Ishikawa (cell line): ENCODE data around the gene DNAJA3.

ENCODE experiments used
- EGR1 ChIP-seq: IDR thresholded peaks from 2 replicates; pipeline ENCODE4 v1.6.1; 2012
- EP300 ChIP-seq: IDR thresholded peaks from 2 replicates; pipeline ENCODE4 v1.6.1; 2012; ENCODE audit warnings: borderline replicate concordance
- TF ChIP-seq, protein P1 (sequence below): IDR thresholded peaks from 2 replicates; pipeline ENCODE4 v1.6.1; 2012
- TF ChIP-seq, protein P2 (sequence below): IDR thresholded peaks from 2 replicates; pipeline ENCODE4 v1.6.1; 2012

DNA sequence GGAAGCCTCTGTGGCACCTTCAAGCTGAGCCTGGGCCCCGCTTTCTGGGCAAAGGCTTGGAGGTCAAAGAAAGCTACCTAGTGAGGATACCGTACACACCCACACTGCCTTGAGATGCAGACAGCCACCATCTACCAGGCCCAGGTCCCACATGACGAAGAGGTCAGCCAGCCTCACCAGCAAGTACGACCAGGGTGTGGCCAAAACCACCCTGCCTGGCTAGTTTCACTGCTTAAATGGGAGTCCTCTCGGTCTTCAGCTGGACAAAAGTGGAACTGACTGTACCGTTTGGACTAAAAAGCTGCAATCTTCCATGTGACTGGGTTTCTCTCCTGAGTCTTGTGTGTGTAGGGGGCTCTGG lies 32.4 kb upstream of the DNAJA3 start:
- TF ChIP-seq, protein P1, sequence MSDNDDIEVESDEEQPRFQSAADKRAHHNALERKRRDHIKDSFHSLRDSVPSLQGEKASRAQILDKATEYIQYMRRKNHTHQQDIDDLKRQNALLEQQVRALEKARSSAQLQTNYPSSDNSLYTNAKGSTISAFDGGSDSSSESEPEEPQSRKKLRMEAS: peak; percentile 25; the same call in 1 of the 2 replicates
- TF ChIP-seq EP300 (no peak), EGR1 (no peak)
- TF ChIP-seq, protein P2, sequence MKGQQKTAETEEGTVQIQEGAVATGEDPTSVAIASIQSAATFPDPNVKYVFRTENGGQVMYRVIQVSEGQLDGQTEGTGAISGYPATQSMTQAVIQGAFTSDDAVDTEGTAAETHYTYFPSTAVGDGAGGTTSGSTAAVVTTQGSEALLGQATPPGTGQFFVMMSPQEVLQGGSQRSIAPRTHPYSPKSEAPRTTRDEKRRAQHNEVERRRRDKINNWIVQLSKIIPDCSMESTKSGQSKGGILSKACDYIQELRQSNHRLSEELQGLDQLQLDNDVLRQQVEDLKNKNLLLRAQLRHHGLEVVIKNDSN: no peak
